Stomach (tissue), 9 donors: Measurements from ENCODE around the gene ANKDD1B. TPM values are rescaled to one million over a fixed set of nuclear protein-coding genes. Genes with fewer than 3 reads are reported as not detected.
A peak's percentile ranks its signal among the peaks of the same experiment; 100 is the strongest.

Experiments
- DNase-seq, 2 donors: peaks; one replicate each; pipeline versions ENCODE4 v3.0.0 to v3.0.0-alpha.2; 2013 to 2019
- H3K27ac ChIP-seq, 5 donors: fragments of 200-600 bp in 4 of 5; sonication (generic) in 4 of 5; one replicate each; pipeline ENCODE4 v1.5.1; 2013 to 2019; ENCODE audit warnings: mild to moderate bottlenecking in 1 of 5, moderate library complexity in 1 of 5
- H3K27me3 ChIP-seq, 3 donors: fragments of 200-600 bp; sonication (generic); one replicate each; pipeline ENCODE4 v1.5.1; 2017 to 2019; ENCODE audit warnings: mixed run types in 1 of 3
- H3K36me3 ChIP-seq, 4 donors: fragments of 200-600 bp; sonication (generic); 1 replicate in 3 of 4; 2 replicates in 1 of 4; pipeline ENCODE4 v1.5.1; 2016 to 2019
- H3K4me1 ChIP-seq, 4 donors: fragments of 200-600 bp; sonication (generic); one replicate each; pipeline ENCODE4 v1.5.1; 2016 to 2019
- H3K4me3 ChIP-seq, 4 donors: fragments of 200-600 bp; sonication (generic) in 3 of 4; one replicate each; pipeline ENCODE4 v1.5.1; 2016 to 2019; ENCODE audit warnings: mild to moderate bottlenecking in 1 of 4
- H3K9me3 ChIP-seq, 4 donors: fragments of 200-600 bp; sonication (generic); one replicate each; pipeline ENCODE4 v1.5.1; 2016 to 2019
- EP300 ChIP-seq: sonication (generic); formaldehyde crosslinking; IDR thresholded peaks from one replicate; pipeline ENCODE4 v1.6.1; 2017; ENCODE audit warnings: antibody characterized with exemption
- POLR2A ChIP-seq, 4 donors: fragments of 450-650 bp; IDR thresholded peaks; one replicate each; pipeline ENCODE4 v1.6.1; 2016; ENCODE audit warnings: antibody characterized with exemption in 4 of 4, control low read depth in 2 of 4, mild to moderate bottlenecking in 1 of 4, moderate library complexity in 1 of 4
- POLR2AphosphoS5 ChIP-seq, 3 donors: sonication (generic); formaldehyde crosslinking; IDR thresholded peaks; one replicate each; pipeline ENCODE4 v1.6.1; 2016; ENCODE audit warnings: antibody characterized with exemption in 3 of 3
- WGBS, 5 donors: extraction: QIAGEN DNeasy Blood & Tissue Kit in 3 of 5; methylation state at CpG; one replicate each; pipeline versions ENCODE4 v1.1.5 to v1.1.7; 2013 to 2018; 5-methylcytosine and 5-hydroxymethylcytosine counted together
- intact Hi-C: fragments of 100-400 bp; cut with DNase I; formaldehyde crosslinking; loops from one replicate; pipeline ENCODE4 v1.15.1; 2023; ENCODE audit warnings: low total_unique reads
- polyA plus RNA-seq, 3 donors: library from polyadenylated mRNA; stranded (reverse); fragments of 200-250 nt; gene quantifications; one replicate each; pipeline ENCODE4 v1.2.3, GENCODE V29; 2013
- total RNA-seq, 5 donors: library from RNA; depleted of rRNA; stranded (reverse); fragments of >200 nt; gene quantifications; one replicate each; pipeline versions ENCODE4 v1.1.0 to v1.2.3, GENCODE V29; 2014 to 2016
- TF ChIP-seq, protein P1 (sequence below), 7 experiments: fragments of 450-650 bp in 4 of 7; fragments of 200-600 bp in 3 of 7; sonication (generic) in 3 of 7; IDR thresholded peaks; one replicate each; pipeline ENCODE4 v1.5.1; 2016 to 2019; ENCODE audit warnings: antibody characterized with exemption in 7 of 7, control low read depth in 2 of 7, mild to moderate bottlenecking in 1 of 7
- donor health status: healthy with polysubstance abuse.
- donor health status: Bipolar disorder and iron deficiency.
- donor health status: healthy.

ANKDD1B gene
- total and polyA plus RNA-seq, 8 donors = 0.37 to 11.6 (median 3.6) TPM; not detected in 2

DNA sequence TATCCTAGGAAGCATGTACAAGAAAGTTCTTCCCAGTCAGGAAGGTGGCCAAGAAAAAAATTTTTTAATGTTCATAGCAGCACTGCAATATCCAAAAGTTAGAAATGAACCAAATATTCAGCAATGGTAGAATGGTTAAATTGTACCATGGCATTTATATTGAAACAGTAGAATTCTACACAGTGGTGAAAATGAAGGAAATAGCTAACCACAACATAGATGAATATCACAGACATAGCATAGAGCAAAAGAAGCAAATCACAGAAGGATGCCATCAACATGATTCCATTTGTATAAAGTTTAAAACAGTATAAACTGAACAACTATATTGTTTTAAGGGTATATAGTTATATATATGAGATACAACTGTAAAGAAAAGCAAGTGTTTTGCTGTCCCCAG lies 10.7 kb upstream of the ANKDD1B start:
- H3K4me1 ChIP-seq = no peaks in the 10 kb centered on the region
- no peak for DNase-seq
- no peak for TF ChIP-seq POLR2AphosphoS5 (IDR thresholded peaks at IDR 0.05)
- TF ChIP-seq, protein P1, sequence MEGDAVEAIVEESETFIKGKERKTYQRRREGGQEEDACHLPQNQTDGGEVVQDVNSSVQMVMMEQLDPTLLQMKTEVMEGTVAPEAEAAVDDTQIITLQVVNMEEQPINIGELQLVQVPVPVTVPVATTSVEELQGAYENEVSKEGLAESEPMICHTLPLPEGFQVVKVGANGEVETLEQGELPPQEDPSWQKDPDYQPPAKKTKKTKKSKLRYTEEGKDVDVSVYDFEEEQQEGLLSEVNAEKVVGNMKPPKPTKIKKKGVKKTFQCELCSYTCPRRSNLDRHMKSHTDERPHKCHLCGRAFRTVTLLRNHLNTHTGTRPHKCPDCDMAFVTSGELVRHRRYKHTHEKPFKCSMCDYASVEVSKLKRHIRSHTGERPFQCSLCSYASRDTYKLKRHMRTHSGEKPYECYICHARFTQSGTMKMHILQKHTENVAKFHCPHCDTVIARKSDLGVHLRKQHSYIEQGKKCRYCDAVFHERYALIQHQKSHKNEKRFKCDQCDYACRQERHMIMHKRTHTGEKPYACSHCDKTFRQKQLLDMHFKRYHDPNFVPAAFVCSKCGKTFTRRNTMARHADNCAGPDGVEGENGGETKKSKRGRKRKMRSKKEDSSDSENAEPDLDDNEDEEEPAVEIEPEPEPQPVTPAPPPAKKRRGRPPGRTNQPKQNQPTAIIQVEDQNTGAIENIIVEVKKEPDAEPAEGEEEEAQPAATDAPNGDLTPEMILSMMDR (IDR thresholded peaks at IDR 0.05) = no peak
- TF ChIP-seq POLR2A (IDR thresholded peaks at IDR 0.05) = no peak
- no peak overlapping the region for H3K27ac ChIP-seq
- H3K36me3 ChIP-seq = peaks cover 2 to 52% (median 32%) of the 10 kb centered on the region in 4 donors
- no peak overlapping the region for H3K4me3 ChIP-seq
- no peaks in the 10 kb centered on the region for H3K9me3 ChIP-seq
- intact Hi-C loops = no loop called here
- no peaks in the 10 kb centered on the region for H3K27me3 ChIP-seq

DNA sequence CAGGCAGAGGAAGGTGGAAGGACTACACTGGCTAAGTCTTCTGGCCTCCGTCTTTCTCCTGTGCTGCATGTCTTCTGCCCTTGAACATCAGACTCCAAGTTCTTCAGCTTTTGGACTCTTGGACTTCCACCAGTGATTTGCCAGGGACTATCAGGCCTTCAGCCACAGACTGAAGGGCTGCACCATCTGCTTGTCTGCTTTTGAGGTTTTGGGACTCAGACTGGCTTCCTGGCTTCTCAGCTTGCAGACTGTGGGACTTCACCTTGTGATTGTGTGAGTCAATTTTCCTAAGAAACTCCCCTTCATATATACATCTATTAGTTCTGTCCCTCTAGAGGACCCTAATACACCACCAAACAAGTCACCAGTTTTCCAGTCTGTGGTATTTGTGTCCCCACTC lies 9.7 kb upstream of the ANKDD1B start:
- H3K4me3 ChIP-seq = no peak overlapping the region
- H3K36me3 ChIP-seq = peaks cover 0 to 45% (median 25%) of the 10 kb centered on the region in 4 donors
- no peak for DNase-seq
- intact Hi-C loops = no loop called here
- H3K27ac ChIP-seq = no peak overlapping the region
- no peaks in the 10 kb centered on the region for H3K4me1 ChIP-seq
- TF ChIP-seq, protein P1 (IDR thresholded peaks at IDR 0.05) = no peak
- no peak for TF ChIP-seq POLR2AphosphoS5 (IDR thresholded peaks at IDR 0.05)
- no peak for TF ChIP-seq POLR2A (IDR thresholded peaks at IDR 0.05)
- no peak for TF ChIP-seq EP300
- no peaks in the 10 kb centered on the region for H3K9me3 ChIP-seq
- no peaks in the 10 kb centered on the region for H3K27me3 ChIP-seq
- 93 to 100% (median 97%) methylated on average over 1 of the region's 1 CpG for WGBS, 5 donors

DNA sequence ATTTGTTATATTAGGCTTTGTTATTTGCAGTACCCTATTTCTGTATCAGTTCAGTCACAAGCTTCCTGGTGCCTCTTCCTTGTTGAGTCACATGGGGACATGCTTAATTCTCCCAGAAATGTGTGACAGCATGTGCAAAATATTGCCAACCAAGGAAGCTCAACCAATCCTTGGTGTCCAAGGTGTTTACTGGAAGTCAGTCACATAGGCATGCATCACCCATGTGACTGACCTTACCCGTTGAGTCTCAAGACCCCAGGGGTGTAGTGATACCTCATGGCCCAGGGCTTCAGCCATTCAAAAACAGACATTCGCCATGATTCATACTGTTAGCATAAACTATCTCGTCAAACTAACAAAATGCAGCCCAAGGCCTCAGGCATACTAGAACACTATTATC lies 9.3 kb upstream of the ANKDD1B start:
- no peak for DNase-seq
- H3K27me3 ChIP-seq = no peaks in the 10 kb centered on the region
- WGBS, 5 donors = 82 to 90% (median 87%) methylated on average over 3 of the region's 3 CpGs
- no peak overlapping the region for H3K27ac ChIP-seq
- peaks cover 0 to 41% (median 22%) of the 10 kb centered on the region in 4 donors for H3K36me3 ChIP-seq
- H3K9me3 ChIP-seq = no peaks in the 10 kb centered on the region
- H3K4me3 ChIP-seq = no peak overlapping the region
- TF ChIP-seq POLR2AphosphoS5 (IDR thresholded peaks at IDR 0.05) = no peak
- TF ChIP-seq, protein P1 (IDR thresholded peaks at IDR 0.05) = no peak
- no peak for TF ChIP-seq EP300
- TF ChIP-seq POLR2A (IDR thresholded peaks at IDR 0.05) = no peak
- intact Hi-C loops = no loop called here
- no peaks in the 10 kb centered on the region for H3K4me1 ChIP-seq

DNA sequence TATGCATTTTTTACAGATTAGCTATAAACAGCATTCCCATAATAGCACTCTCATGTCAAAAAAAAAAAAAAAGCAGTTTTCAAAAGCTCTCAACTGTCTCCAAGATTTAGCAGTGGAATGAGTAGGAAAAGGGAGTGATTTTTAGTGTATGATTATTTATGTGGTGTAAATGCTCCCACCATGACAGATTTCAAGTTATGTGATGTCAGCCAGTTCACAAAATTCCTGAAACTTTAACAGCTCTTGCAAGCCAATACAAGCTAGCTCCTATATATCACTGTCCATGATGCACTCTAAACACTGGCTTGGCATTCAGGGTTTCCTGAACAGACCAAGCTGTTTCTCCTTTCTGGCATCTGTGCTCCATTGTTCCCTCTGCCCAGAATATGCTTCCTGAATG lies 7.9 kb upstream of the ANKDD1B start:
- Histone ChIP-seq H3K9me3 (no peaks in the 10 kb centered on the region), H3K4me1 (no peaks in the 10 kb centered on the region), H3K27ac (no peak overlapping the region), H3K36me3 (peaks cover 0 to 31% (median 19%) of the 10 kb centered on the region in 4 donors), H3K4me3 (no peak overlapping the region), H3K27me3 (no peaks in the 10 kb centered on the region)
- TF ChIP-seq, protein P1 (IDR thresholded peaks at IDR 0.05) = no peak
- no peak for TF ChIP-seq POLR2AphosphoS5 (IDR thresholded peaks at IDR 0.05)
- no peak for TF ChIP-seq POLR2A (IDR thresholded peaks at IDR 0.05)
- no peak for TF ChIP-seq EP300
- peak in 1 of 2 donors; percentile 69 for DNase-seq
- intact Hi-C loops = no loop called here
